Measurements from ENCODE around the gene TC2N. TPM values are rescaled to one million over a fixed set of nuclear protein-coding genes. Genes with fewer than 3 reads are reported as not detected.
A peak's percentile ranks its signal among the peaks of the same experiment; 100 is the strongest.

The TC2N gene
- total RNA-seq, 1 experiment from 2014 or later: 7.7 TPM

DNA sequence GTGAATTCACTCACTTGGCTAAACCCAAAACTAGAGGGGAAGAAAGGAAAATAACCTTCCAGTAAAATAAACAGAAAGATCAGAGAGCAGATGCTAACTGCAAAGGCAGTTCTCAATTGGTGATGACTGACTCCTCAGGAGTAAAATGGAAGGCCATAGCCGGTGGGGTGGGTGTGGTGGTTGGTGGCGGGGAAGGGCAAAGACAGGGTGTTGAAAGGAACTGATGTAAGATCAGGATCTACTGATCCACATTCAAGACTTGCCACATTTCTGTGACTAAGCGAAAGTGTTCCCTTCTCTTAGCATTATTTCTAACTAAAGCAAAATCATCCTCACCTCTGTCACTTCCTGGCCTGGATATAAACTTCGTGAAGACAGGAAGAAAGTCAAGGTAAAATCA, 26.3 kb upstream of the TC2N start:
- H3K36me3 ChIP-seq (ENCODE audit: low read depth): no peaks in the 10 kb centered on the region
- H3K4me2 ChIP-seq: no peak overlapping the region
- no TSS peak for BruUV-seq (replicated peaks)
- intact Hi-C loops (cut with micrococcal nuclease; ENCODE audit: unreplicated experiment): no loop called here
- DNase-seq: no peak
- no peak overlapping the region for H3K4me3 ChIP-seq
- no peaks in the 10 kb centered on the region for H3K27me3 ChIP-seq (ENCODE audit: insufficient read depth, low read depth)
- no peak for TF ChIP-seq EZH2 (IDR thresholded peaks at IDR 0.05; ENCODE audit: low read depth)
- TF ChIP-seq, protein P1, sequence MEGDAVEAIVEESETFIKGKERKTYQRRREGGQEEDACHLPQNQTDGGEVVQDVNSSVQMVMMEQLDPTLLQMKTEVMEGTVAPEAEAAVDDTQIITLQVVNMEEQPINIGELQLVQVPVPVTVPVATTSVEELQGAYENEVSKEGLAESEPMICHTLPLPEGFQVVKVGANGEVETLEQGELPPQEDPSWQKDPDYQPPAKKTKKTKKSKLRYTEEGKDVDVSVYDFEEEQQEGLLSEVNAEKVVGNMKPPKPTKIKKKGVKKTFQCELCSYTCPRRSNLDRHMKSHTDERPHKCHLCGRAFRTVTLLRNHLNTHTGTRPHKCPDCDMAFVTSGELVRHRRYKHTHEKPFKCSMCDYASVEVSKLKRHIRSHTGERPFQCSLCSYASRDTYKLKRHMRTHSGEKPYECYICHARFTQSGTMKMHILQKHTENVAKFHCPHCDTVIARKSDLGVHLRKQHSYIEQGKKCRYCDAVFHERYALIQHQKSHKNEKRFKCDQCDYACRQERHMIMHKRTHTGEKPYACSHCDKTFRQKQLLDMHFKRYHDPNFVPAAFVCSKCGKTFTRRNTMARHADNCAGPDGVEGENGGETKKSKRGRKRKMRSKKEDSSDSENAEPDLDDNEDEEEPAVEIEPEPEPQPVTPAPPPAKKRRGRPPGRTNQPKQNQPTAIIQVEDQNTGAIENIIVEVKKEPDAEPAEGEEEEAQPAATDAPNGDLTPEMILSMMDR (conservative IDR thresholded peaks at IDR 0.05): no peak
- H2AFZ ChIP-seq: no peak overlapping the region
- no peaks in the 10 kb centered on the region for H3K4me1 ChIP-seq (replicated peaks; ENCODE audit: insufficient read depth)
- H3K9me2 ChIP-seq (ENCODE audit: insufficient read depth): no peaks in the 10 kb centered on the region
- no peaks in the 10 kb centered on the region for H3F3A ChIP-seq (ENCODE audit: insufficient read depth, low read depth)
- ChIA-PET POLR2A (ENCODE audit: unreplicated experiment) (no interaction called here), CTCF (no interaction called here)
- H3K79me2 ChIP-seq (ENCODE audit: low read depth): no peaks in the 10 kb centered on the region
- no peaks in the 10 kb centered on the region for H3K9me3 ChIP-seq (ENCODE audit: insufficient read depth, low read depth)
- H4K20me1 ChIP-seq (ENCODE audit: insufficient read depth): no peaks in the 10 kb centered on the region
- H3K27ac ChIP-seq: 0 out of 2 replicates have a peak overlapping the region, but pooled peaks have one; percentile 26

DNA sequence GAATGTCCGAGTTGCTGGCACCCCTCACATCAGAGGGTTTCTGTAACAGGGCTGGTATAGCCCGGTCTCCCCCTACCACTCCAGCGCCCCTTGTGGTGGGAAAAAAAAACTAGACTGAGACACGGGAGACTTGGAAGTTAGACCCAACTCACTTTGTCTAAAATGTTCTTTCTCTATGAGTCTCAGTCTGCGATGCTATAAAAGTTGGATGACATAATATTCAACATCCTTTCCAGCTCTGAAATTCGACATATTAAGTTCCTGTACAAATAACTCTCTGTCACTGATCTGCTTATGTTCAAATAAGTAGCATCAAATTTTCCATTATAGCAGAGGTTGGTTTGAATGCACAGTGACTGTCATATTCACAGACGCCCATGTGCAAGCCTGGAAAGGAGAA, 25.7 kb upstream of the TC2N start:
- H4K20me1 ChIP-seq (ENCODE audit: insufficient read depth): no peaks in the 10 kb centered on the region
- POLR2A ChIA-PET (ENCODE audit: unreplicated experiment): no interaction called here
- H3K4me3 ChIP-seq: no peak overlapping the region
- H3F3A ChIP-seq (ENCODE audit: insufficient read depth, low read depth): no peaks in the 10 kb centered on the region
- no peak overlapping the region for H3K4me2 ChIP-seq
- H3K27me3 ChIP-seq (ENCODE audit: insufficient read depth, low read depth): no peaks in the 10 kb centered on the region
- no peak for TF ChIP-seq EZH2 (IDR thresholded peaks at IDR 0.05; ENCODE audit: low read depth)
- TF ChIP-seq, protein P1 (conservative IDR thresholded peaks at IDR 0.05): peak; percentile 46
- H3K36me3 ChIP-seq (ENCODE audit: low read depth): no peaks in the 10 kb centered on the region
- BruUV-seq (replicated peaks): no TSS peak
- no peaks in the 10 kb centered on the region for H3K9me3 ChIP-seq (ENCODE audit: insufficient read depth, low read depth)
- no peak overlapping the region for H3K27ac ChIP-seq
- CTCF ChIA-PET: no interaction called here
- DNase-seq: no peak
- intact Hi-C loops (cut with micrococcal nuclease; ENCODE audit: unreplicated experiment): no loop called here
- H2AFZ ChIP-seq: no peak overlapping the region
- no peaks in the 10 kb centered on the region for H3K4me1 ChIP-seq (replicated peaks; ENCODE audit: insufficient read depth)
- no peaks in the 10 kb centered on the region for H3K79me2 ChIP-seq (ENCODE audit: low read depth)
- H3K9me2 ChIP-seq (ENCODE audit: insufficient read depth): no peaks in the 10 kb centered on the region

DNA sequence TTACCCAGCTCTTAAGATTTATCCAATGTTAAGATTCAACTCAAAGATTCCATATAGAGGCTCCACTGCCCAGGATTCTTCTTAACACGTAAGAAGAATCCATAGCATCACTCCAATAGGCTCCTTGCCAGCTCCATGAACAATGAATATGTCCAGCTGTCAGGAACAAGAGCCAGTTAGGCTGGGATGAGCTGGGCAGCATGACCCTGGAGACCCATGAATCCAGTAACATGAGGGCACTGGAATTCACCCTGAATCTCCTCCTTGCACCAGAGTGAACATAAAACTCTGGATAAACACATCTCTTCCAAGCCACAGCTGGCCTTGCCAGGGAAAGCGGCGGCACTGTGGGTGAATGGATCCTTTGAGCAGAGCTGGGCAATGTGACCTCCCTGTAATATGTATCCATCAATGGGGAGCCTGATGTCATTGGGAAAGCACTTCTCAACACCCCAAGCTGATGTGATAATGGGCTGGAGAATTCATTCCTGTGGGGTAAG, 24.4 kb upstream of the TC2N start:
- Histone ChIP-seq H3K27me3 (ENCODE audit: insufficient read depth, low read depth) (no peaks in the 10 kb centered on the region), H3K27ac (no peak overlapping the region), H3K9me2 (ENCODE audit: insufficient read depth) (no peaks in the 10 kb centered on the region), H3K4me2 (no peak overlapping the region), H3K9me3 (ENCODE audit: insufficient read depth, low read depth) (no peaks in the 10 kb centered on the region), H3K4me3 (no peak overlapping the region), H4K20me1 (ENCODE audit: insufficient read depth) (no peaks in the 10 kb centered on the region), H3F3A (ENCODE audit: insufficient read depth, low read depth) (no peaks in the 10 kb centered on the region), H3K36me3 (ENCODE audit: low read depth) (no peaks in the 10 kb centered on the region), H3K4me1 (replicated peaks; ENCODE audit: insufficient read depth) (no peaks in the 10 kb centered on the region), H3K79me2 (ENCODE audit: low read depth) (no peaks in the 10 kb centered on the region), H2AFZ (no peak overlapping the region)
- no TSS peak for BruUV-seq (replicated peaks)
- CTCF ChIA-PET: no interaction called here
- TF ChIP-seq, protein P1 (conservative IDR thresholded peaks at IDR 0.05): no peak
- TF ChIP-seq EZH2 (IDR thresholded peaks at IDR 0.05; ENCODE audit: low read depth): no peak
- intact Hi-C loops (cut with micrococcal nuclease; ENCODE audit: unreplicated experiment): no loop called here
- POLR2A ChIA-PET (ENCODE audit: unreplicated experiment): no interaction called here
- DNase-seq: no peak
